Thyroid gland (tissue), 4 donors: Measurements from ENCODE around the gene MGLL.

Experiments used
- POLR2A ChIP-seq, 2 donors: fragments of 450-650 bp; IDR thresholded peaks; one replicate each; pipeline ENCODE4 v1.6.1; 2017; ENCODE audit warnings: antibody characterized with exemption in 2 of 2, mild to moderate bottlenecking in 2 of 2, moderate library complexity in 1 of 2
- TF ChIP-seq, protein P1 (sequence below), 6 experiments: fragments of 200-600 bp in 3 of 6; fragments of 450-650 bp in 3 of 6; sonication (generic) in 3 of 6; IDR thresholded peaks; one replicate each; pipeline ENCODE4 v1.5.1; 2016 to 2019; ENCODE audit warnings: antibody characterized with exemption in 6 of 6, mild to moderate bottlenecking in 2 of 6, inconsistent platforms in 1 of 6, moderate library complexity in 1 of 6

DNA sequence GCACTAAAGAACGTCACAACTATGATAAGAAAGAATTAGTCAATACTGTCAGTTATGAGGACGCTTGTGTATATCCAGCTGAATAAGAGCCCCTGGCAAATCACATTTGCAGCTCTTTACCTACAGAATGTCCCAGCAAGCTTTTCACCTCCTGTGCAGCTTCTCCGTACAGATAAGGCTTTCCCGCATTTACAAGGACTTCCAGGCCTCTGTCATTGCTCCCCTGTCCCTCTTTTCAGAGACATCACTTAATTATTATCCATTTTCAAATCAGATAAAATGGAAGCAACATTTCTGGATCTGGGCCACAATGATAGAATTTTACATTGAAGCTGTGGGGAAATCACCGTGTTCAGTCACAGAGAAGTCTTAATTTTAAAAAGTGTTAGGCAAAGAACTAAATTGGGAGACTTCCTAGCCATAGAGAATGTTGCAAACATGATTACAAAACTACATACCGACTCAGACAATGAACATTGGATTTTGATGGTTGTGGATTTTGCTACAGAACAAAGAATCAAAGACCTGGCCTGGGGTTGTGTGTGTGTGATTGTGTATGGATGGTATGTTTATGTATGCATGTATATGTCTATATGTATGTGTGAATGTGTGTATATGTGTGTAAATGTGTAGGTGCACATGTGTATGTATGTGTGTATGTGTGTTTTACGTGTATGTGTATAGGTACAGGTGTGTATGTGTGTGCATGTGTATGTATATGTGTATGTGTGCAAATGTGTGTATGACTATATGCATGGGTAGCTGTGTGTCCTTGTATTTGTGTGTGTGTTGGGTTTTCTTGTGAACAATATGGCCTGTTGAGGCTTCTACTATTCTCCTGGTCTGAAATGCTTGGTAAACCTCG is 41.5 kb downstream of the MGLL start:
- TF ChIP-seq, protein P1, sequence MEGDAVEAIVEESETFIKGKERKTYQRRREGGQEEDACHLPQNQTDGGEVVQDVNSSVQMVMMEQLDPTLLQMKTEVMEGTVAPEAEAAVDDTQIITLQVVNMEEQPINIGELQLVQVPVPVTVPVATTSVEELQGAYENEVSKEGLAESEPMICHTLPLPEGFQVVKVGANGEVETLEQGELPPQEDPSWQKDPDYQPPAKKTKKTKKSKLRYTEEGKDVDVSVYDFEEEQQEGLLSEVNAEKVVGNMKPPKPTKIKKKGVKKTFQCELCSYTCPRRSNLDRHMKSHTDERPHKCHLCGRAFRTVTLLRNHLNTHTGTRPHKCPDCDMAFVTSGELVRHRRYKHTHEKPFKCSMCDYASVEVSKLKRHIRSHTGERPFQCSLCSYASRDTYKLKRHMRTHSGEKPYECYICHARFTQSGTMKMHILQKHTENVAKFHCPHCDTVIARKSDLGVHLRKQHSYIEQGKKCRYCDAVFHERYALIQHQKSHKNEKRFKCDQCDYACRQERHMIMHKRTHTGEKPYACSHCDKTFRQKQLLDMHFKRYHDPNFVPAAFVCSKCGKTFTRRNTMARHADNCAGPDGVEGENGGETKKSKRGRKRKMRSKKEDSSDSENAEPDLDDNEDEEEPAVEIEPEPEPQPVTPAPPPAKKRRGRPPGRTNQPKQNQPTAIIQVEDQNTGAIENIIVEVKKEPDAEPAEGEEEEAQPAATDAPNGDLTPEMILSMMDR (IDR thresholded peaks at IDR 0.05), result no peak
- no peak for TF ChIP-seq POLR2A (IDR thresholded peaks at IDR 0.05)
